Stimulated activated CD8-positive, alpha-beta memory T cell treated with anti-CD3 and anti-CD28 coated beads, Interleukin-4, amount 100 ng/mL, for 4 hours (primary cell): ENCODE results near the gene SGTB.
"Not testable (repeated sequence)": the region's sequence is repeated elsewhere in the genome, so short reads cannot be mapped to it uniquely, and the experiment has no call there.

Experiments used
- DNase-seq, 2 donors: peaks; one replicate each; pipeline ENCODE4 v3.0.0-alpha.2; 2020; ENCODE audit warnings: low read depth in 2 of 2, low spot score in 1 of 2

Gene SGTB

DNA sequence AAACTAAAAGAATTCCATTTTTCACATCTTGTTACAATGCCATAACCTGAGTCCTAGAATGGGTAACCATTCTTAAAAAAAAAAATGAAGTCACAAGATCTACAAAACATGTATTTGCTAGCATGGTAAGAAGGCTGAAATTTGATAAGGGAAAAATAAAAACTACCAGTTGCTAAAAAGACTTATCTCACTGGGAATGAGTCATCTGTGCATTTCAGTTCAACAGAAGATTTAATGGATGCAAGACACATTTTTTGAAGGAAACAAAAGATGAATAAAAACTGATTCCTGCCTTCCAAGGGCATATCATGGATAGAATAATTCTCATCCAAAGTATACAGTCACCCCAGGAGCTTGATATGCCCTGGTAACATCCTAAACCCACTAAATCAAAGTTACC lies 47.2 kb downstream of the SGTB start:
- DNase-seq, result no peak

DNA sequence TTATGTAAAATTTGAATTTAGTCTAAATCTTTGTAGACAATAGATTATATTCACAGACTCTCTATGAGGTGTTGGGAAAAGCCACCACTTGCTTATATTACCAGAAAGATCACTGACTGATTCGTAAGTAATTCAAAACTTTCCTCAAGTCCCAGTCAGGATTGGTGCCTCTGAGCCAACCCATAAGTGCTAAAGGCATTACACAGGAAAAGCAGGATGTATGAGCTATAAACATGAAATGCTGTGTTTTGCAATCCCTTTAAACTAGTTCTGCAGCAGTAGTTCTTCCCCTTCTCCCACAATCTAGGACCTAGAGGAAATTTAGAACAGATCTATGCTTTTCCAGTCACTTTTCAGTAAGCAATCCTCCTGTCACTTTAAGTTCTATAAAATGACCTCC lies 49.1 kb downstream of the SGTB start:
- no peak for DNase-seq

DNA sequence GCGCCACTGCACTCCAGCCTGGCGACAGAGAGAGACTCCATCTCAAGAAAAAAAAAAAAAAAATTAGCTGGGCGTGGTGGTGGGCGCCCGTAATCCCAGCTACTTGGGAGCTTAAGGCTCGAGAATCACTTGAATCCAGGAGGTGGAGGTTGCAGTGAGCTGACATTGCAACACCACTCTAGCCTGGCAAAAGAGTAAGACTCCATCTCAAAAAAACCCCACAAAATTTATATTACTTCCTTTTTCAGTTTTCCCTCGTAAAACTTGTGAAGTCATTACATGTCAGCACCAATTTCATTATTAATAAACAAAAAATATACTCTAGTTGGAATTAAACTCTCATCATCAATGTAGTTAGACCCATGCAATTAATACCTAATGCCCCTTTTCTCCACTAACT lies 53.2 kb downstream of the SGTB start:
- no peak for DNase-seq

DNA sequence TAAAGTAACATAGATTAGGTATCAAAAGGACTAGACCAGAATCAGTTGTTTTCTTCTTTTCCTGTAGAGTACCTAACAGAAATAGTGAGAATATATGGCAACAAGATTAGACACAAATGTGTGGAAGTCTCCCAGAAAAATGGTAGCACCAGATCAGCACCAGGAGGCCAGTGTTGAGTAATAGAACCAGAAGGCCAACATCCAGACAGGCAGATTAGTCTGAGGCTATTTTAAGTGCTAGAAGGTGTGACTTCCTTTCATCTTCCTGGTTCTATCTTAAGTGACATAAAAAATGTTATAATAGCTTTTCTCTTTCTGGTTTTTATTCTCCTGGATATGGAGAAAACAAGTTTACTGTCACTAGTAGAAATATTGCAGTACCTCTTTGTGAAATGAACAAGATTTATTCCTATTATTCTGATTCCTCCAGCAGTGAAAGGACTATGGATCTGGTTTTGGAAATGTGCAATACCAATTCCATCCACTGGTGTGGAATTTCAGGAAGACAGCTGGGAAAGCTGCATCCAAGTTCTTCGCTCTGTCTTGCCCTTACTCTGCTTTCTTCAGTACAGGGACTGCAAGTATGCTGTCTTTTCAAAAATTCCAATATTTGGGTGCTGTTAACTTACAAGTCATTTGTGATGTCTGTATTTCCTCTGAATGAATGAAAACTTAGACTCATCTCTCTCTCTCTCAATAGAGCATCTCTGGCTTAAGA lies 57.9 kb downstream of the SGTB start:
- DNase-seq, result no peak

DNA sequence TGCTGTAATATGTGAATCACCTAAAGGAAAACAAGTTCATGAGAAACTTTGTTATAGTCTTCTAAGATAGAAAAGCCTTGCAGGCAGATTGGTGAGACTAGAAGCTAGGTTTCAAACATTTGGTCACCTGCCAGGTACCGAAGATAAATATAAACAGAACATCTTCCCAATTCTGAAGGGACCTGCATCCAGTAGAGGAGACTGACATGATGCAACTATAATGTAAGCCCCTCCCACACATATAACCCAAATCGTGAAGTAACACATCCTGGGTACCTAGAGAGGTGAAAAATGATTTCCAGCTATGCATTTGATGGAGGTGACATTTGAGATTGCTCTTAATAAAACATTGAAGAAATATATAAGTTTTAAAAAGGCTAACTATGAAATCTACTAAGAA lies 67.2 kb downstream of the SGTB start:
- no peak for DNase-seq

DNA sequence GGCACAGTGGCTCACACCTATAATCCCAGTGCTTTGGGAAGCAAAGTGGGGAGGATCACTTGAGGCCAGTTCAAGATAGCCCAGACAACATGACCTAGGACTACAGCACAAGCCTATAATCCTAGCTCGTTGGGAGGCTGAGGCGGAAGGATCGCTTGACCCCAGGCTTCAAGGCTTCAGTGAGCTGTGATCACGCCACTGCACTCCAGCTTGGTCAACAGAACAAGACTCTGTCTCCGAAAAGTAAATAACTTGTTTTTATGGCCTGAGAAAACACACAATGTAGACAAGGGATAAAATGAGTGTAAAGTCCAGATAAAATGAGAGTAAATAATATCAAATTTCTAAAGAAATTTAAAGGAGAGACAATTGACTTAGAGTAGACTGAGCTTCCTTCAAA lies 70.8 kb downstream of the SGTB start:
- no peak for DNase-seq

DNA sequence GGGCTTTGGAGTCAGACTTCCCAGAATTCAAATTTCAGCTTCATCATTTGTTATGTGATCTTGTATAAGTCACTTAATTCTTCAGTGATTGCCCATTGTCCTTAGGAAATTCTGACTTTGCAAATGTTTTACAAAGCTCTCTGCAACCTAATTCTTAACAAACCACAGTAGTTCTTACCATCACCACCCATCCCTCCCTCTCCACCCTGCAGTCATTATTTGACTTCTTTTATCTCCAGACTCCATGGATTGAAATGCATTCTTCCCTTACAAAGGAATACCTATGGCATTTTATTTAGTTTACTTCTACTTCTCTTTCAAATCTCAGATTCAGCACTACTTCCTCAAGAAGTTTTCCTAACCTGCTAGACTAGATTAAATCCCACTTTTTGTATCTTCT lies 74.0 kb downstream of the SGTB start:
- DNase-seq, result no peak

DNA sequence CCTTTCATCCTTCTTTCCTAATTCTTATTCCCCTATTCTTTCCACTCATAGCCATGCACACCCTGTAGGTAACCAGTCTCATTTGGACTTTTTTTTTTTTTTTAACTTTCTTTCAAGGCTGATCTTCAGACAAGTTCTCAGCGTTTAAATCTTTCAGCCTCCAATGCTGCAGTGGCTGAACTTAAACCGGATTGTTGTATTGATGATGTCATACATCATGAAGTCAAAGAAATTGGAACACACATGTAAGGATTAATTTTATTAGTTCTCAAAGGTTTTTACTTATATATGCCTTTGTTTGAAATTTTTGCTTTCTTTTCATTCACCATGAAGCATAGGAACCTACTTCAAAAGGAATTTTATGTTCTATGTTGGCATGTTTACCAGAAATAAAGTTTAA lies 75.0 kb downstream of the SGTB start:
- DNase-seq, result no peak

DNA sequence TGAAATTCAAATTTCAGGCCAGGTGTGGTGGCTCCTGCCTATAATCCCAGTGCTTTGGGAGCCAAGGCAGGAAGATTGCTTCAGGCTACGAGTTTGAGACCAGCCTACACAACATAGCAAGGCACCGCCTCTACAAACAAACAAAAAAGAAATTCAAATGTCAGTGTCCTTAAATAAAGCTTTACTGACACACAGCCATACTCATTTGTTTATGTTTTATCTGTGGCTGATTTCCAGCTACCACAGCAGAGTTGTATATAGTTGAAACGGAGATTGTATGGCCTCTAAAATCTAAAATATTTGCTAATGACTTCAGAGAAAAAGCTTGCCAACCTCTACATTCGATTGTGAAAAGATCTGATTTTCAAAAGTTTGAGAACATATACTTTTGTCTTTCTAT lies 81.7 kb downstream of the SGTB start:
- no peak for DNase-seq

DNA sequence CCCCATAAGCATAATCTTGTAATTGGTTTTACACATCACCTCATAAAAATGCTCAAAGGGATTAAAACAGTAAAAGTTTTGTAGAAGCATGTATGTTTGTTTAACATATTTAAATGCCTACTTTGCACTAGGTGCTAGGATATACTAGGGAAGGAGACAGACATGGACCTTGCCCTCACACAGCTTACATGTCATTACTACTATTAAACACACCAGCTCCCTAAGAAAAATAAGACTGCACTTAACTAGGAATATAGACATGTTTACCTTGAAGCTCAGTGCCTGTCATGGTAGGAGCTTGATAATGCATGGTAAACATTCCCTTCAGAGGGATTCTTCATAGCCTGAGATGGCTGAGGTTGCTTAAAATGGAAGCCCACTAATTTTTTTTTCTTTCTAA lies 90.9 kb downstream of the SGTB start:
- no peak for DNase-seq

DNA sequence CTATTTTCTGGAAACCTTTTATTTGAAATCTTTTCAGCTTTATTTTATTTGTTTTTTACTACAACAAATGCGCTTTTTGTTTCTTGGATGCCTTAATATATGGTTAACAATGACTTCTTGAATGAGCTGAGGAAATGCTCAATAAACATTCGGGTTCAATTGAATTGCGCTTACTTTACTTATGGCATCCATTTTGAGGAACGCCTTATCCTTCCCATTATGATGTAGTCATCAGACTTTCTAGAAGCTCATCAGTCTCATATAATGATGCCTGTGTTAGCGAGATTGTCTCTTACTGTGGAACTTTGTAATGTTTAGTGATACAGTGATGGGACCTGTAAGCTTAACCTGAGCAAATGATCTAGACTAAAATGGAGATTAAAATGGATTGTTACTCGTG lies 96.2 kb downstream of the SGTB start:
- no peak for DNase-seq

DNA sequence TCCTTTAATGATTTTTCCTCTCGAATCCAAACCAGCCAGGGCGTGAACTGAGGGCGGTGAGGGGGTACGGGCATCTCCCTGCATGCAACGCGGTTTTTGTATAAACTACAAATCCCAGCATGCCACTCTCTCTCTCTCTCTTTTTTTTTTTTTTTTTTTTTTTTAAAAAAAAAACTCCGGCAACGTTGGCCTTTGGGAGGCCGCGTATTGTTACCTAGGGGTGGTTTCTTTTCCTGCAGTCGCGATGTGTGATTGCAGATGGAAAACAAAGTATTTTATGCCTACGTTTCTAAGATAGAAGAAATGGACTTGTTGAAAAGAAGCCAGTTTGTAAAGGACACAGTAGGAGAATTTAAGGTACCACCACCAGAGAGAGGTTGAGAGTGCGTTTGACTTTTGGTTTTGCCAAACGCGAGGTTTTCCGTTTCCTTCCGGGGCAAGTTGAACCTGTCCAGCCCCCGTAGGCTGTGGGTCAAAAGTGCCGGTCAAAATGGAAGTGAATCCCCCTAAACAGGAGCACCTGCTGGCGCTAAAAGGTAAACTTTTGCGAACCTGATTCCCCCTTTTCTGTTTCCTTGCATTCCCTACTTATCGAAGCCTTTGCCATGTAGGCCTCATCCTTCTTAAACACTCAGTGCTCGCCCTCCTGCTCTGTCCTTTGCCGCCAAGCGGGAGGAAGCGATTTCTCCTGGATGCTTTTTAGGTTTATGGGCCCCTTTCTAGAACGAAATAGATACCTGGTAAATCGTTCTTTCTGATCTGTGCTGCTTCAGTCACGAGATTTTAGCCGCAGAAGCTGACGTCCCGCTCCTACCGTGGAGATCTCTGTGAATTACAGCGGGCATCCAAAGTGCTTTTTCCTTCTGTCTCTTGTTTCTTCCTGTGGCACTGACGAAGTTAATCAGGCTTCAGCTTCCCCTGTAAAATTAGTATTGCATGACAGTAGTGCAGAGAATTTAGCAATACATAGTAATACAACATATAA lies 97.0 kb downstream of the SGTB start, which contains the start of the genes SHLD3 and TRAPPC13:
SHLD3 (plus strand) TSS at position 457 of the 985 bp plus-strand sequence. CDS start 4,561 bp downstream, outside the sequence.
TRAPPC13 (plus strand) TSS at position 457 of the 985 bp plus-strand sequence; CDS start at position 491, 34 bp downstream.
- peak; percentile 66 to 71 for DNase-seq

DNA sequence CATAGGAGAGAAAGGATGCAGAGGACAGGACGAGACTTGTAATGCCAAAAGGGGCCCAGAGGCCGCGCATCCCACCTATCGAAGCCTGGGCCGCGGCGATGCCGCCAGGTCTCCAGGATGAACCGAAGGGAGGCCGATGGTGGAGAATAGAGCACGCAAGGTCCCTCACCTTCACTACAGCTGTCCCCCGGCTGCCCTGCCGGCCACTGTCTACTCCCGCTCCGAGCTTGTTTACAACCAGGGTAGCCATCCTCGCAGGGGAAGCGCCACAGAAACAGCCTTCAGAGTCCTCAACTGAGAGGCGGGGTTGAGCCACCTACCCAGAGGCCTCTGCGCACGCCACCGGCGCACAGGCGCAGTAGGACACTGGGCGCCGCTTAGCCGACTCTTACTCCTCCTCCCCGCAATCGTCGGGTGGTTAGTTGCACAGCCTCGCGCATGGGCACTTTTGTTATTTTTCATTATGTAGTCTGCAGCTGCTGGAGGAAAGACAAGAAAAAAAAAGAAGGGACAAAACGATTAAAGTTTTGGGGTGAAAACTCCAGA lies 97.8 kb downstream of the SGTB start, which contains the start of gene TRIM23:
TRIM23 (minus strand) TSS at position 309 of the 546 bp plus-strand sequence; CDS start at position 250, 59 bp downstream.
- peak; percentile 80 for DNase-seq

DNA sequence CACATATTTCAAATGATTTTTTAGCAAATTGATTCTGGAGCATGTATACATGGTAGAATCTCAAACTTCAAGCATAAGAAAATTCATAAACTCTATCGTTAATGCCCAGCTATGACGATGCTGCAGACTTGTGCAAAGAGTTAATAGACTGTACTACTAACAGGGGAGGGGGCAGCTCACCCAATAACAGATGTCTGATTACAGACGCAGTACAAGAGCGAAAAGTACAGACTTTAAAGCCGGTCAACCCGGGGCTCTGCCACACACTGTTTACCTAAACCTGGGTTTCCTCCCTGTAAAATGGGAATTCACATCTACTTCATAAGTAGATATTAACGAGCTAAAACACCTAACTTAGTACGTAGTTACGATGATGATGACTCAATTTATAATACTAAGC lies 98.4 kb downstream of the SGTB start:
- no peak for DNase-seq

DNA sequence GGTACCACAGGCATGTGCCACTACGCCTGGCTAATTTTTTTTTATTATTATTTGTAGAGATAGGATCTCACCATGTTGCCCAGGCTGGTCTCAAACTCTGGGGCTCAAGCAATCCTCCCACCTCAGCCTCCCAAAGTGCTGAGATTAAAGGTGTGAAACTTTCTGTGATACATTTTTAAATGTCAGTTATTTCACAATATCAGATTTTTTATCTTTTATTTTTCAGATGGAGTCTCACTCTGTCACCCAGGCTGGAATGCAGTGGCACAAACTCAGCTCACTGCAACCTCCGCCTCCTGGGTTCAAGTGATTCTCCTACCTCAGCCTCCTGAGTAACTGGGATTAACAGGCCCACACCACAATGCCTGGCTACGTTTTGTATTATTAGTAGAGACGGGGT lies 99.9 kb downstream of the SGTB start:
- not testable (repeated sequence) for DNase-seq

DNA sequence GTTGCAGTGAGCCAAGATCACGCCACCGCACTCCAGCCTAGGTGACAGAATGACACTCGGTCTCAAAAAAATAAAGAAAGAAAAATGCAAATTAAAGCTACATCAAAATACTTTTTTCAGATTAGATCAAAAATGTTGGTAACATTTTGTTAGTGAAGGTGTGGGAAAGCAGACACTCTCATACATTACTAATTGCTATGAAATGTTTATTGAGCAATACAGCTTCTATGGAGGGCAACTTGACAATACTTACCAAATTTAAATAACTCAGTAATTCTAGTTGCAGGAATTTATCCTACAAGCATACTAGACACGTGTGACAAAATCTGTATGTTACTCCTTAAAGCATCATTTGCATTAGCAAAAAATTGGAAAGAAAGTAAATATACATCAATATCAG lies 101.9 kb downstream of the SGTB start:
- no peak for DNase-seq
